ENCODE results near the gene CABP1.
"Not testable (repeated sequence)": the region's sequence is repeated elsewhere in the genome, so short reads cannot be mapped to it uniquely, and the experiment has no call there.

GRCh38 chr12:120617767-120618166 is 22.7 kb upstream of the CABP1 start:
- not testable (repeated sequence) for TF ChIP-seq CTCF, POLR2A (IDR thresholded peaks at IDR 0.05)
